ENCODE results near the gene RNASE11. TPM values are rescaled to one million over a fixed set of nuclear protein-coding genes. Genes with fewer than 3 reads are reported as not detected.

The RNASE11 gene
- total RNA-seq, 4 donors from 2014 or later = not detected

GRCh38 chr14:20548414-20549158 is 39.2 kb downstream of the RNASE11 start:
- no peak for TF ChIP-seq CTCF (IDR thresholded peaks at IDR 0.05)
- TF ChIP-seq POLR2A (IDR thresholded peaks at IDR 0.05) = no peak
- TF ChIP-seq EP300 (IDR thresholded peaks at IDR 0.05) = no peak
- no peak for DNase-seq (ENCODE audit: low spot score in 2 of 2)
- Histone ChIP-seq H3K4me1 (no peaks in the 10 kb centered on the region), H3K36me3 (no peaks in the 10 kb centered on the region), H3K4me3 (no peak overlapping the region), H3K9me3 (no peaks in the 10 kb centered on the region), H3K27me3 (no peaks in the 10 kb centered on the region), H3K27ac (no peak overlapping the region)
- 86 to 89% methylated on average over 10 of the region's 10 CpGs for WGBS, 2 donors

GRCh38 chr14:20546877-20547276 is 40.9 kb downstream of the RNASE11 start:
- 55 to 60% methylated on average over 3 of the region's 3 CpGs for WGBS, 2 donors
- TF ChIP-seq EP300 (IDR thresholded peaks at IDR 0.05) (no peak), POLR2A (IDR thresholded peaks at IDR 0.05) (no peak), CTCF (IDR thresholded peaks at IDR 0.05) (no peak)
- Histone ChIP-seq H3K36me3 (no peaks in the 10 kb centered on the region), H3K4me3 (no peak overlapping the region), H3K4me1 (no peaks in the 10 kb centered on the region), H3K27ac (no peak overlapping the region), H3K27me3 (no peaks in the 10 kb centered on the region), H3K9me3 (no peaks in the 10 kb centered on the region)
- DNase-seq (ENCODE audit: low spot score in 2 of 2) = no peak

GRCh38 chr14:20539906-20540305 is 47.9 kb downstream of the RNASE11 start:
- Histone ChIP-seq H3K36me3 (no peaks in the 10 kb centered on the region), H3K4me3 (no peak overlapping the region), H3K9me3 (no peaks in the 10 kb centered on the region), H3K27ac (no peak overlapping the region), H3K27me3 (no peaks in the 10 kb centered on the region), H3K4me1 (no peaks in the 10 kb centered on the region)
- TF ChIP-seq EP300 (IDR thresholded peaks at IDR 0.05) = no peak
- TF ChIP-seq POLR2A (IDR thresholded peaks at IDR 0.05) = no peak
- no peak for TF ChIP-seq CTCF (IDR thresholded peaks at IDR 0.05)
- DNase-seq (ENCODE audit: low spot score in 2 of 2) = no peak
- 28 to 29% methylated on average over 4 of the region's 4 CpGs for WGBS, 2 donors

Other genes with a start within 250 kb of the RNASE11 start
- 10 to 100 TPM; 12.2 to 17.7 (median 15.6) TPM for gene PARP2, start 244.4 kb downstream of the RNASE11 start, total RNA-seq
- gene TEP1, start 174.5 kb downstream of the RNASE11 start, total RNA-seq = 10 to 100 TPM; 30.3 to 50.0 (median 36.0) TPM
- 1 to 10 TPM; 1.2 to 4.5 (median 1.8) TPM for gene KLHL33, start 151.8 kb downstream of the RNASE11 start, total RNA-seq
- gene OSGEP, start 133.2 kb downstream of the RNASE11 start, total RNA-seq = 100 to 1,000 TPM in 1 of 4 donors, 10 to 100 TPM in 3; 58.4 to 115 (median 70.6) TPM
- gene APEX1, start 132.8 kb downstream of the RNASE11 start, total RNA-seq = 100 to 1,000 TPM; 125 to 134 (median 131) TPM
- 10 to 100 TPM; 11.8 to 29.7 (median 23.9) TPM for gene PIP4P1, start 126.6 kb downstream of the RNASE11 start, total RNA-seq
- 10 to 100 TPM; 17.0 to 37.5 (median 27.6) TPM for gene PNP, start 118.6 kb downstream of the RNASE11 start, total RNA-seq
- gene RNASE10, start 82.5 kb downstream of the RNASE11 start, total RNA-seq = under 1 TPM in 1 of 4 donors, not detected in 3; 0.44 TPM
- not detected for gene RNASE9, start 27.0 kb downstream of the RNASE11 start, total RNA-seq
- not detected for gene RNASE12, start 3.4 kb upstream of the RNASE11 start, total RNA-seq
- not detected for gene OR6S1, start 53.7 kb upstream of the RNASE11 start, total RNA-seq
- gene RNASE4, start 96.6 kb upstream of the RNASE11 start, total RNA-seq = 100 to 1,000 TPM in 2 of 4 donors, 10 to 100 TPM in 2; 90.9 to 193 (median 118) TPM
- gene ANG, start 100.8 kb upstream of the RNASE11 start, total RNA-seq = 10 to 100 TPM; 31.2 to 41.9 (median 39.5) TPM
- not detected for gene EDDM3A, start 157.9 kb upstream of the RNASE11 start, total RNA-seq
- gene EDDM3B, start 180.4 kb upstream of the RNASE11 start, total RNA-seq = not detected
- gene RNASE6, start 193.3 kb upstream of the RNASE11 start, total RNA-seq = 10 to 100 TPM in 3 of 4 donors, 1 to 10 TPM in 1; 8.7 to 17.0 (median 13.6) TPM
- 100 to 1,000 TPM; 245 to 430 (median 379) TPM for gene RNASE1, start 214.8 kb upstream of the RNASE11 start, total RNA-seq

All from tibial nerve (tissue), 4 donors.